GM21619 (cell line): ENCODE data around the gene ZBED6.

Experiments used
- ATAC-seq: cut with Tn5 transposase; IDR thresholded peaks from one replicate; pipeline ENCODE4 v1.9.1; 2021; ENCODE audit not compliant: unreplicated experiment

Gene ZBED6

DNA sequence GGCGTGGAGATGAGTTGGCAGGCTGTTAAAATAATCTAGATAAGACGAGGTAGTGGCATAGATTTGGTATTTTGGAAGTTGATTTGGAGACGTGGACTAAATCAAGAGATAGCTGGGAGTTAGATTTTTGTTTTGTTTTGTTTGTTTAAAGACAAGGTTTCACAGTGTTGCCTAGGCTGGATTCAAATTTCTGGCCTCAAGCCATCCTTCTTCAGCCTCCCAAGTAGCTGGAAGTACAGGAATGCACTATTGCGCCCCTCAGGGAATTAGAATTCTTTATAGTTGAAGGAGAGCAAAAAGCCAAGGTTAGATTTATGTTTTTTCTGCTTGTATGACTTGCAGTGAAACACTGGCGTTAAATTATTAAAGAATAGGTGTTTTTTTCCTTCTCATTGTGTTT is 43.7 kb downstream of the ZBED6 start:
- ATAC-seq, result no peak

DNA sequence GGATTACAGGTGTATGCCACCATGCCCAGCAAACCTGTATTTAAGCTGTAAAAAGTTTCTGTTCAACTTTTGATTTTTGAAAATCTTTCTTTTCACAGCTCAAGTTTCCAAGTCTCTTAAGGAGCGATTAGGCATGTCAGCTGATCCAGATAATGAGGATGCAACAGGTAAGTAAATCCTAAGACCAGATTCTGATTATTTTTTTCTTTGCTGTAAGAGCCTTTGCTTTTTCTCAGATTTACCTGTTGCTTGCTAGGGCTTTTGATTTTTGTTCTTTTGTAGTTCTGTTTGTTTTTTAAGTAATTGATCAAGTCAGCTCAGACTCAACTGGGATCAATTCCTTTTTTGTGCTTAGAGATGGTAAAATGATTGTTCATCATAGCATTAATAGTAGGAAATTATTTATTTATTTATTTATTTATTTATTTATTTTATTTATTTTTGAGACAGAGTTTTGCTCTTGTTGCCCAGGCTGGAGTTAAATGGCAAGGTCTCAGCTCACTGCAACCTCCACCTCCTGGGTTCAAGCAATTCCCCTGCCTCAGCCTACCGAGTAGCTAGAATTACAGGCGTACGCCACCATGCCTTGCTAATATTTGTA is 44.9 kb downstream of the ZBED6 start:
- no peak for ATAC-seq

DNA sequence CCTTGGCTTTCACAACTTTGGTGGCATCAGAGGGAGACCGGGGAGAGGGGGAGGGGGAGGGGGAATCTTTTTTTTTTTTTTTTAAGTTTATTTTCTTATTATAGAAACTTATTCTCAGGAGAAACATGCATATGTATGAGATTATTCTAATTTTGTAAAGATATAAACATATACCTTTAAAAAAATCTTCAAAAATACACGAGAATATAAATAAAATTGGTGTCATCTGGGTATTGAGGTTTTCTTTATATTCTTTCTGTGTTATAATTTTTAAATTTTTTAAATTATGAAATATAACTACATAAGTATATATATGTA is 47.1 kb downstream of the ZBED6 start:
- no peak for ATAC-seq

GRCh38 chr1:203843435-203843834 is 48.0 kb downstream of the ZBED6 start:
- ATAC-seq, result no peak
